ENCODE results near the gene MMP20. TPM values are rescaled to one million over a fixed set of nuclear protein-coding genes. Genes with fewer than 3 reads are reported as not detected.

Gene MMP20
- total and polyA plus RNA-seq, 2 of the 13 experiments (the other 11 are each of a cell fraction or from before 2014, with no cell fraction given) = 0.05 TPM; not detected in 1

DNA sequence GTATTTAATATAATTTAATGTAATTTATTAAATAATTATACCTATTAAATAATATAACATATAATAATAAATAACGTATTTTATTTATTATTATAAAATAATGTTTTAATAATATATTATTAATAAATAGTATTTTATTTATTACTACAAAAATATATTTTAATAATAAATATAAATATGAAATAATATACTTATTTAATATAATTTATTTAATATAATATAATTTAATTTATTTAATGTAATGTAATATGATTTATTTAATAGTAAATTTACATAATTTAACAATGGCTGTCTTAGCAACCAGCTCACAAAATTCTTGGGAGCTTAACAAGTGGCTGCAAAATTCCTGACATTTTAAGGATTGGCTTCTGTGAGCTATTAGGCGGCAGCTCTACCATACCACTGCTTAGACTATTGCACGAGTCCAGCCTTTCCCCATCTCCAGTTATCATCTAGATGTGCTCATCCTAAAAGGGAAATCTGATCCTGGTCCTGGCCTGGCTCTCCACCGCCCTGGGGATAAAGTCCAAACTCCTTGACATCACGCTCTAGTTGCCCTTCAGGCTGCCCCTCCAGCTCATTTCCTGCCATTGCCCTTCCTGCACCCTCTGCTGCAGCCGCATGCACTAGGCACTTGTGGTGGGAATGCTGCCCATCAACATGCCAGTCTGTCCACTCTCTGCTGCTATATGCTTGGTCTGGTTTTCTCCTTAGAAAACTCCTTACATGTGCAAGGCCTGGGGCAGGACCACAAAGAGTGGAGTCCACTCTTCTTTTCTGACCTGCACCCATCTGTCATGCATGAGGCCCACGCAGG is 9.8 kb downstream of the MMP20 start (continued):
- TF ChIP-seq ZNF407 (CRISPR knock-in tag; IDR thresholded peaks at IDR 0.05; ENCODE audit: not compliant biosample characterization) = peak; percentile 35
- no peak for TF ChIP-seq E2F1 (CRISPR knock-in tag; IDR thresholded peaks at IDR 0.05)
- TF ChIP-seq BRD4 (CRISPR knock-in tag; IDR thresholded peaks at IDR 0.05) = no peak
- no peak for TF ChIP-seq FOXK2 (IDR thresholded peaks at IDR 0.05)
- no peak for TF ChIP-seq RBM39 (IDR thresholded peaks at IDR 0.05; ENCODE audit: low read depth, low read length, poor library complexity, severe bottlenecking)
- TF ChIP-seq NFATC3 (CRISPR knock-in tag; IDR thresholded peaks at IDR 0.05) = no peak
- no peak for TF ChIP-seq SETDB1 (CRISPR knock-in tag; IDR thresholded peaks at IDR 0.05; ENCODE audit: borderline replicate concordance)
- TF ChIP-seq ZNF678 (CRISPR knock-in tag; IDR thresholded peaks at IDR 0.05) = no peak
- no peak for TF ChIP-seq ARNT (IDR thresholded peaks at IDR 0.05)
- no peak for TF ChIP-seq NCOA5 (CRISPR knock-in tag; IDR thresholded peaks at IDR 0.05)
- no peak for TF ChIP-seq EED (CRISPR knock-in tag; IDR thresholded peaks at IDR 0.05)
- TF ChIP-seq ZSCAN21 (CRISPR knock-in tag; IDR thresholded peaks at IDR 0.05; ENCODE audit: borderline replicate concordance) = peak; percentile 45; the same call in 1 of the 2 replicates
- peak; percentile 53; the same call in 1 of the 2 replicates for TF ChIP-seq HDAC1 (CRISPR knock-in tag; IDR thresholded peaks at IDR 0.05)
- no peak for TF ChIP-seq ZSCAN12 (CRISPR knock-in tag; IDR thresholded peaks at IDR 0.05)

All from HepG2 (cell line).